HepG2 (cell line): ENCODE results near the gene BCL2L11. TPM values are rescaled to one million over a fixed set of nuclear protein-coding genes. Genes with fewer than 3 reads are reported as not detected.

ENCODE experiments used
- JUN ChIP-seq: sonication (generic); formaldehyde crosslinking; IDR thresholded peaks from 2 replicates; pipeline ENCODE4 v1.4.0; 2020; ENCODE audit warnings: mild to moderate bottlenecking, missing genetic modification reagents
- KMT2B ChIP-seq: IDR thresholded peaks from 2 replicates; pipeline ENCODE4 v1.6.1; 2016; ENCODE audit warnings: missing genetic modification reagents, missing compliant biosample characterization
- MAFF ChIP-seq: IDR thresholded peaks from 2 replicates; pipeline ENCODE4 v1.6.1; 2011; ENCODE audit warnings: low read depth, low read length, improper control_type of control experiment
- NR2F1 ChIP-seq, 2 experiments: fragments of 450-650 bp in 1 of 2; formaldehyde crosslinking in 1 of 2; IDR thresholded peaks; 2 replicates each; pipeline versions ENCODE4 v1.5.0 to v1.6.1; 2016 to 2020; ENCODE audit warnings: mild to moderate bottlenecking in 1 of 2, missing compliant biosample characterization in 1 of 2, missing genetic modification reagents in 1 of 2, moderate library complexity in 1 of 2
- RORA ChIP-seq: sonication (generic); formaldehyde crosslinking; IDR thresholded peaks from 2 replicates; pipeline ENCODE4 v1.5.0; 2020; ENCODE audit warnings: mild to moderate bottlenecking, missing genetic modification reagents, moderate library complexity
- SP140L ChIP-seq: sonication (generic); formaldehyde crosslinking; IDR thresholded peaks from 2 replicates; pipeline ENCODE4 v1.4.0; 2020; ENCODE audit warnings: missing genetic modification reagents, borderline replicate concordance
- TEAD3 ChIP-seq: optimal IDR thresholded peaks from 2 replicates; pipeline ENCODE3; 2016; ENCODE audit warnings: borderline replicate concordance
- ZBTB8A ChIP-seq: sonication (generic); formaldehyde crosslinking; IDR thresholded peaks from 2 replicates; pipeline ENCODE4 v1.4.0; 2020; ENCODE audit warnings: mild to moderate bottlenecking, low read depth, missing genetic modification reagents, borderline replicate concordance
- ZHX2 ChIP-seq, 2 experiments: sonication (generic) in 1 of 2; formaldehyde crosslinking in 1 of 2; IDR thresholded peaks; 2 replicates each; pipeline versions ENCODE4 v1.6.1 to v1.9.0; 2014 to 2022; ENCODE audit warnings: antibody characterized with exemption in 1 of 2, borderline replicate concordance in 1 of 2, inconsistent platforms in 1 of 2, low read depth in 1 of 2, missing genetic modification reagents in 1 of 2
- ZKSCAN8 ChIP-seq: IDR thresholded peaks from 2 replicates; pipeline ENCODE4 v1.6.1; 2016; ENCODE audit warnings: borderline replicate concordance, missing genetic modification reagents, missing compliant biosample characterization
- ZNF3 ChIP-seq: IDR thresholded peaks from 2 replicates; pipeline ENCODE4 v1.7.0; 2017; ENCODE audit warnings: inconsistent platforms
- ZNF629 ChIP-seq: sonication (generic); formaldehyde crosslinking; conservative IDR thresholded peaks from 2 replicates; pipeline ENCODE4 v1.5.0; 2020; ENCODE audit warnings: missing genetic modification reagents
- ZNF768 ChIP-seq: sonication (generic); formaldehyde crosslinking; IDR thresholded peaks from 2 replicates; pipeline ENCODE4 v1.4.0; 2020; ENCODE audit warnings: missing genetic modification reagents
- ZNF777 ChIP-seq: sonication (generic); formaldehyde crosslinking; IDR thresholded peaks from 2 replicates; pipeline ENCODE4 v1.4.0; 2020; ENCODE audit warnings: missing genetic modification reagents
- polyA plus RNA-seq, 8 experiments: library from polyadenylated mRNA; depleted of rRNA in 3 of 8; stranded (reverse) in 7 of 8; unstranded in 1 of 8; fragments of >200 nt; fragmentation: Illumina TruSeq in 4 of 8; extraction: Trizol in 4 of 8; gene quantifications; 2 replicates each; pipeline versions ENCODE4 v1.2.1 to v1.2.3, GENCODE V29; 2011 to 2016; ENCODE audit warnings: low read depth in 4 of 8, missing spikeins in 1 of 8, mixed read lengths in 1 of 8; ENCODE audit not compliant: insufficient read depth in 1 of 8
- total RNA-seq, 5 experiments: library from RNA; depleted of rRNA; stranded (reverse); fragments of >200 nt; fragmentation: Illumina TruSeq; extraction: Trizol; gene quantifications; 2 replicates each; pipeline ENCODE4 v1.2.3, GENCODE V29; 2016; ENCODE audit warnings: low read depth in 1 of 5
- TF ChIP-seq, protein P1 (sequence below): sonication (generic); formaldehyde crosslinking; IDR thresholded peaks from 2 replicates; pipeline ENCODE4 v1.9.0; 2021; ENCODE audit warnings: missing genetic modification reagents, borderline replicate concordance
- TF ChIP-seq, protein P2 (sequence below): sonication (generic); formaldehyde crosslinking; IDR thresholded peaks from 2 replicates; pipeline ENCODE4 v1.4.0; 2020; ENCODE audit warnings: mild to moderate bottlenecking, missing genetic modification reagents

Gene BCL2L11
- total and polyA plus RNA-seq, 2 of the 13 experiments (the other 11 are each of a cell fraction or from before 2014, with no cell fraction given) = 6.1 to 9.7 TPM

DNA sequence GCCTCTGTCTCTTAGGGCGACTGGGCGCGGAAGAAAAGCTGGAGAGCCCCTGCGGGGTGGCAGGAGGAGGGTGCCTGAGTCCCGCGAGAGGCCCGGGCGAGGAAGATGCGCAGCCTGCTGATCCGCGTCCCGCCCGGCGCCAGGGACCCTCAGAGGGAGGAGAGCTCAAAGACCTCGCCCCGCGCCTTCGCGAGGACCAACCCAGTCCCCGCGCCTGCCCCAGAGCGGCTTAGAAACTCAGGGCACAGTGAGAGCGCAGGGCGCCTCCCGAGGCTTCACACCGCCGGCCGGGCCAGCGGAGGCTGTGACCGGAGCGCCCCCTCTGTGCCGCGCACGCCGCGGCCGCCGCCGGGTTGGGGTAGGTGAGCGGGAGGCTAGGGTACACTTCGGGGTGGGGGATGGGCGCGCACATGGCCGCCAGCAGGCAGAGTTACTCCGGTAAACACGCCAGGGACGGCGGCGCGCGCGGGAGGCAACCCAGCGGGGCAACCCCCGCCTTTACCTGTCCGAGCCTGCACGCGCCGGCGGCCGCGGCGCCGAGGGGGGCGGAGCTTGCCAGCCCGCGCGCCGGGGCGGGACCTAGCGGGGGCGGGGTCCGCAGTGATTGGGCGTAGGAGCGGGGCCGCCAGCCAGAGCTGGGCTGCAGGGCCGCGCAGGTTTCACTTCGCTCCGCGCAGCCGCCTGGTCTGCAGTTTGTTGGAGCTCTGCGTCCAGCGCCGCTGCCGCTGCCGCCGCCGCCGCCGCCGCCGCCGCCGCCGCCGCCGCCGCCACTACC lies at the start of gene BCL2L11 (continued):
- no peak for TF ChIP-seq MAFF
- TF ChIP-seq, protein P1, sequence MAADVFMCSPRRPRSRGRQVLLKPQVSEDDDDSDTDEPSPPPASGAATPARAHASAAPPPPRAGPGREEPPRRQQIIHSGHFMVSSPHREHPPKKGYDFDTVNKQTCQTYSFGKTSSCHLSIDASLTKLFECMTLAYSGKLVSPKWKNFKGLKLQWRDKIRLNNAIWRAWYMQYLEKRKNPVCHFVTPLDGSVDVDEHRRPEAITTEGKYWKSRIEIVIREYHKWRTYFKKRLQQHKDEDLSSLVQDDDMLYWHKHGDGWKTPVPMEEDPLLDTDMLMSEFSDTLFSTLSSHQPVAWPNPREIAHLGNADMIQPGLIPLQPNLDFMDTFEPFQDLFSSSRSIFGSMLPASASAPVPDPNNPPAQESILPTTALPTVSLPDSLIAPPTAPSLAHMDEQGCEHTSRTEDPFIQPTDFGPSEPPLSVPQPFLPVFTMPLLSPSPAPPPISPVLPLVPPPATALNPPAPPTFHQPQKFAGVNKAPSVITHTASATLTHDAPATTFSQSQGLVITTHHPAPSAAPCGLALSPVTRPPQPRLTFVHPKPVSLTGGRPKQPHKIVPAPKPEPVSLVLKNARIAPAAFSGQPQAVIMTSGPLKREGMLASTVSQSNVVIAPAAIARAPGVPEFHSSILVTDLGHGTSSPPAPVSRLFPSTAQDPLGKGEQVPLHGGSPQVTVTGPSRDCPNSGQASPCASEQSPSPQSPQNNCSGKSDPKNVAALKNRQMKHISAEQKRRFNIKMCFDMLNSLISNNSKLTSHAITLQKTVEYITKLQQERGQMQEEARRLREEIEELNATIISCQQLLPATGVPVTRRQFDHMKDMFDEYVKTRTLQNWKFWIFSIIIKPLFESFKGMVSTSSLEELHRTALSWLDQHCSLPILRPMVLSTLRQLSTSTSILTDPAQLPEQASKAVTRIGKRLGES (CRISPR knock-in tag) = 0 out of 2 replicates have a peak, but pooled peaks have one; percentile 7
- TF ChIP-seq TEAD3 (CRISPR knock-in tag) = peak; percentile 36
- peak; percentile 88 for TF ChIP-seq JUN (CRISPR knock-in tag)
- peak; percentile 6; the same call in 1 of the 2 replicates for TF ChIP-seq ZNF629 (CRISPR knock-in tag)
- no peak for TF ChIP-seq SP140L
- TF ChIP-seq ZKSCAN8 (CRISPR knock-in tag) = peak; percentile 86
- TF ChIP-seq ZNF3 (CRISPR knock-in tag) = no peak
- TF ChIP-seq NR2F1 (CRISPR knock-in tag; IDR thresholded peaks at IDR 0.05) = no peak
- peak; percentile 79 for TF ChIP-seq ZNF777 (CRISPR knock-in tag)
- TF ChIP-seq ZNF768 (CRISPR knock-in tag) = peak; percentile 85; the same call in 1 of the 2 replicates
- TF ChIP-seq, protein P2, sequence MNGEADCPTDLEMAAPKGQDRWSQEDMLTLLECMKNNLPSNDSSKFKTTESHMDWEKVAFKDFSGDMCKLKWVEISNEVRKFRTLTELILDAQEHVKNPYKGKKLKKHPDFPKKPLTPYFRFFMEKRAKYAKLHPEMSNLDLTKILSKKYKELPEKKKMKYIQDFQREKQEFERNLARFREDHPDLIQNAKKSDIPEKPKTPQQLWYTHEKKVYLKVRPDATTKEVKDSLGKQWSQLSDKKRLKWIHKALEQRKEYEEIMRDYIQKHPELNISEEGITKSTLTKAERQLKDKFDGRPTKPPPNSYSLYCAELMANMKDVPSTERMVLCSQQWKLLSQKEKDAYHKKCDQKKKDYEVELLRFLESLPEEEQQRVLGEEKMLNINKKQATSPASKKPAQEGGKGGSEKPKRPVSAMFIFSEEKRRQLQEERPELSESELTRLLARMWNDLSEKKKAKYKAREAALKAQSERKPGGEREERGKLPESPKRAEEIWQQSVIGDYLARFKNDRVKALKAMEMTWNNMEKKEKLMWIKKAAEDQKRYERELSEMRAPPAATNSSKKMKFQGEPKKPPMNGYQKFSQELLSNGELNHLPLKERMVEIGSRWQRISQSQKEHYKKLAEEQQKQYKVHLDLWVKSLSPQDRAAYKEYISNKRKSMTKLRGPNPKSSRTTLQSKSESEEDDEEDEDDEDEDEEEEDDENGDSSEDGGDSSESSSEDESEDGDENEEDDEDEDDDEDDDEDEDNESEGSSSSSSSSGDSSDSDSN (CRISPR knock-in tag) = peak; percentile 95
- TF ChIP-seq KMT2B (CRISPR knock-in tag) = peak; percentile 86
- no peak for TF ChIP-seq RORA (CRISPR knock-in tag)
- peak; percentile 77; the same call in 1 of the 2 replicates for TF ChIP-seq ZBTB8A (CRISPR knock-in tag)
- no peak for TF ChIP-seq ZHX2 (IDR thresholded peaks at IDR 0.05; ENCODE audit: low read depth)
- peak; percentile 95 for TF ChIP-seq ZHX2 (CRISPR knock-in tag; IDR thresholded peaks at IDR 0.05; ENCODE audit: borderline replicate concordance)
